K562 (cell line): ENCODE data around the gene MDM4. TPM values are rescaled to one million over a fixed set of nuclear protein-coding genes. Genes with fewer than 3 reads are reported as not detected.
A peak's percentile ranks its signal among the peaks of the same experiment; 100 is the strongest.

Experiments used
- CHD7 ChIP-seq: fragments of 200-600 bp; sonication (generic); IDR thresholded peaks from one replicate; pipeline ENCODE4 v1.6.1; 2012; ENCODE audit warnings: mild to moderate bottlenecking, low read depth, low read length, inconsistent platforms
- HDAC2 ChIP-seq: fragments of 450-650 bp; IDR thresholded peaks from 2 replicates; pipeline ENCODE4 v1.6.1; 2016; ENCODE audit warnings: mild to moderate bottlenecking
- POLR3G ChIP-seq: IDR thresholded peaks from 2 replicates; pipeline ENCODE4 v1.6.1; 2011; ENCODE audit not compliant: insufficient read length, insufficient replicate concordance; ENCODE audit errors: extremely low read depth
- STAT5B ChIP-seq: fragments of 250-450 bp; sonication (Bioruptor Pico); IDR thresholded peaks from 2 replicates; pipeline ENCODE4 v1.8.0; 2021; ENCODE audit warnings: mild to moderate bottlenecking, inconsistent platforms
- ZNF12 ChIP-seq: sonication (generic); formaldehyde crosslinking; IDR thresholded peaks from 2 replicates; pipeline ENCODE4 v1.4.0; 2020; ENCODE audit warnings: mild to moderate bottlenecking, missing genetic modification reagents
- ZNF324 ChIP-seq: fragments of 250-450 bp; sonication (Bioruptor Pico); IDR thresholded peaks from 2 replicates; pipeline ENCODE4 v1.4.0; 2020; ENCODE audit warnings: mild to moderate bottlenecking
- ZNF551 ChIP-seq: fragments of 250-450 bp; sonication (Bioruptor Pico); IDR thresholded peaks from 2 replicates; pipeline ENCODE4 v1.5.0; 2021; ENCODE audit warnings: mild to moderate bottlenecking, moderate library complexity
- ZNF696 ChIP-seq: fragments of 250-450 bp; sonication (Bioruptor Pico); conservative IDR thresholded peaks from 2 replicates; pipeline ENCODE4 v1.4.0; 2020; ENCODE audit warnings: mild to moderate bottlenecking, moderate library complexity
- polyA plus RNA-seq, 8 experiments: library from polyadenylated mRNA; depleted of rRNA in 4 of 8; stranded (reverse) in 5 of 8; unstranded in 3 of 8; fragments of >200 nt; fragmentation: Nextera tagmentation in 2 of 8; fragmentation: Illumina TruSeq in 1 of 8; extraction: Ambion mirVana in 2 of 8; extraction: Trizol in 1 of 8; gene quantifications; 2 replicates each; pipeline versions ENCODE4 v1.2.1 to v1.2.3, GENCODE V29; 2011 to 2014; ENCODE audit warnings: inconsistent platforms in 1 of 8, missing spikeins in 1 of 8
- total RNA-seq, 7 experiments: library from RNA; depleted of rRNA in 6 of 7; stranded (reverse); fragments of >200 nt in 6 of 7; fragmentation: Illumina TruSeq in 2 of 7; extraction: Trizol in 2 of 7; gene quantifications; 2 replicates each; pipeline versions ENCODE4 v1.2.1 to v1.2.3, GENCODE V29; 2011 to 2021; ENCODE audit warnings: low replicate concordance in 1 of 7
- TF ChIP-seq, protein P1 (sequence below): fragments of 450-650 bp; IDR thresholded peaks from 2 replicates; pipeline ENCODE4 v1.7.0; 2016; ENCODE audit warnings: borderline replicate concordance
- TF ChIP-seq, protein P2 (sequence below): fragments of 450-650 bp; formaldehyde crosslinking; IDR thresholded peaks from 2 replicates; pipeline ENCODE4 v1.4.0; 2020; ENCODE audit warnings: mild to moderate bottlenecking, moderate library complexity

The MDM4 gene
- total and polyA plus RNA-seq, 9 of the 15 experiments (the other 6 are each of a cell fraction or from before 2014, with no cell fraction given): 3.3 to 61.7 (median 21.2) TPM

DNA sequence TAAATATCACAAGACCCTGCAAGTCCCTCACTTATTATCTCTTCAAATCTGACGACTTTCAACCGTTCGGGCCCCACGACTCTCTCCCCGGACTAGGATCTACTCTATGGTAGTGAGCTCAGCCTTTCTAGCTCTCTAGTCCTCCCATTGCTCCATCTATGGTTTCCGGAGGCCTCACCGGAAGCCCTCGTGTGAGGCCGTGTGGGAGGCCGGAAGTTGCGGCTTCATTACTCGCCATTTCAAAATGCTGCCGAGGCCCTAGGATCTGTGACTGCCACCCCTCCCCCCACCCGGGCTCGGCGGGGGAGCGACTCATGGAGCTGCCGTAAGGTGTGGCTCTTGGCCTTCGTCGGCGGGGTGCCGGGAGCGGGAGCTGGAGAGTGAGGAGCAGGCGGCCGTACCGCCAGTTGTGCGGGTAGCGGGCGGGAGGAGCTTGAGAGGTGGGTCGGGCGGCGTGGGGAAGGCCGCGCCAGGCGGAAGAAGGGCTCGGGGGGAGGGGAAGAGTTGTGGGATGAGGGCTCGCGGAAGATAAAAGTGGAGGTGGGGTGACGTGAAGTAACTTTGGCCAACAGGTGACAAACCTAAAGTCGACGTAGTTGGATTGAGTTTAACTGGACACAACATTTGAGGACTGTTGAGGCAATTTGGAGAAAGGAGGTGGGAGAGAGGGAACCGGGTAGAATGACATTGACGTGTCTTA is at the start of gene MDM4 (continued):
- TF ChIP-seq, protein P1, sequence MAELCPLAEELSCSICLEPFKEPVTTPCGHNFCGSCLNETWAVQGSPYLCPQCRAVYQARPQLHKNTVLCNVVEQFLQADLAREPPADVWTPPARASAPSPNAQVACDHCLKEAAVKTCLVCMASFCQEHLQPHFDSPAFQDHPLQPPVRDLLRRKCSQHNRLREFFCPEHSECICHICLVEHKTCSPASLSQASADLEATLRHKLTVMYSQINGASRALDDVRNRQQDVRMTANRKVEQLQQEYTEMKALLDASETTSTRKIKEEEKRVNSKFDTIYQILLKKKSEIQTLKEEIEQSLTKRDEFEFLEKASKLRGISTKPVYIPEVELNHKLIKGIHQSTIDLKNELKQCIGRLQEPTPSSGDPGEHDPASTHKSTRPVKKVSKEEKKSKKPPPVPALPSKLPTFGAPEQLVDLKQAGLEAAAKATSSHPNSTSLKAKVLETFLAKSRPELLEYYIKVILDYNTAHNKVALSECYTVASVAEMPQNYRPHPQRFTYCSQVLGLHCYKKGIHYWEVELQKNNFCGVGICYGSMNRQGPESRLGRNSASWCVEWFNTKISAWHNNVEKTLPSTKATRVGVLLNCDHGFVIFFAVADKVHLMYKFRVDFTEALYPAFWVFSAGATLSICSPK: peak; percentile 95; the same call in 1 of the 2 replicates
- TF ChIP-seq ZNF696 (no peak), ZNF12 (CRISPR knock-in tag) (no peak), POLR3G (no peak), STAT5B (no peak), ZNF324 (CRISPR knock-in tag) (no peak), ZNF551 (no peak), CHD7 (no peak), HDAC2 (peak; percentile 87; the same call in 1 of the 2 replicates)
- TF ChIP-seq, protein P2, sequence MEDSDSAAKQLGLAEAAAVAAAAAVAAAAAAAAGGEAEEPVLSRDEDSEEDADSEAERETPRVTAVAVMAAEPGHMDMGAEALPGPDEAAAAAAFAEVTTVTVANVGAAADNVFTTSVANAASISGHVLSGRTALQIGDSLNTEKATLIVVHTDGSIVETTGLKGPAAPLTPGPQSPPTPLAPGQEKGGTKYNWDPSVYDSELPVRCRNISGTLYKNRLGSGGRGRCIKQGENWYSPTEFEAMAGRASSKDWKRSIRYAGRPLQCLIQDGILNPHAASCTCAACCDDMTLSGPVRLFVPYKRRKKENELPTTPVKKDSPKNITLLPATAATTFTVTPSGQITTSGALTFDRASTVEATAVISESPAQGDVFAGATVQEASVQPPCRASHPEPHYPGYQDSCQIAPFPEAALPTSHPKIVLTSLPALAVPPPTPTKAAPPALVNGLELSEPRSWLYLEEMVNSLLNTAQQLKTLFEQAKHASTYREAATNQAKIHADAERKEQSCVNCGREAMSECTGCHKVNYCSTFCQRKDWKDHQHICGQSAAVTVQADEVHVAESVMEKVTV (CRISPR knock-in tag): no peak
